GM12878 (cell line): Measurements from ENCODE around the gene FOXK2. TPM values are rescaled to one million over a fixed set of nuclear protein-coding genes. Genes with fewer than 3 reads are reported as not detected.

Source experiments
- ATAC-seq: fragments of 200-7000 bp; cut with Tn5 transposase; 3 replicates; pipeline ENCODE4 v1.9.1; 2020; ENCODE audit warnings: mild to moderate bottlenecking, moderate library complexity
- BruUV-seq: library from RNA; stranded (reverse); fragments of 400-500 nt; replicated peaks from 2 replicates; lab custom pipeline; 2021; lab: Mats Ljungman, UMichigan
- CTCF ChIA-PET: fragments of 300-600 bp; sonication (Branson Sonifier 250); formaldehyde crosslinking; extraction: SDS; loops from one replicate; lab custom pipeline; 2021; ENCODE audit warnings: inconsistent platforms; lab: Yijun Ruan, JAX
- POLR2A ChIA-PET: fragments of 350-600 bp; formaldehyde crosslinking; extraction: SDS; loops from one replicate; lab custom pipeline; 2021; ENCODE audit warnings: inconsistent platforms; lab: Charles Lee
- RAD21 ChIA-PET: fragments of 300-600 bp; sonication (Branson Sonifier 250); formaldehyde crosslinking; loops from one replicate; lab custom pipeline; 2023; ENCODE audit warnings: antibody characterized with exemption; ENCODE audit not compliant: unreplicated experiment; lab: Charles Lee
- SMC1A ChIA-PET: fragments of 300-600 bp; sonication (Branson Sonifier 250); formaldehyde crosslinking; loops from one replicate; lab custom pipeline; 2023; ENCODE audit not compliant: unreplicated experiment, uncharacterized antibody; lab: Charles Lee
- DNase-seq: peaks from one replicate; pipeline ENCODE4 v3.0.0-alpha.2; 2011; ENCODE audit warnings: low read depth, low spot score
- FAIRE-seq: peaks from 3 replicates; lab custom pipeline; 2011; peaks lifted over from hg19 to GRCh38; lab: Jason Lieb, UNC
- H2AFZ ChIP-seq: 2 replicates; pipeline ENCODE4 v1.6.0; 2011; ENCODE audit warnings: low read depth, low read length, control low read depth; ENCODE audit not compliant: control insufficient read depth
- H3K27ac ChIP-seq: 2 replicates; pipeline ENCODE4 v1.5.1; 2011; ENCODE audit warnings: control low read depth; ENCODE audit not compliant: control insufficient read depth, insufficient read depth
- H3K27me3 ChIP-seq, 2 experiments: replicated peaks in 1 of 2; 2 replicates each; pipeline versions ENCODE4 v1.6.0 to v1.6.1; 2011; ENCODE audit warnings: low read length in 1 of 2; ENCODE audit not compliant: control insufficient read depth in 2 of 2, insufficient read depth in 2 of 2
- H3K36me3 ChIP-seq, 2 experiments: 2 replicates each; pipeline ENCODE4 v1.5.1; 2011; ENCODE audit warnings: low read length in 1 of 2; ENCODE audit not compliant: control insufficient read depth in 2 of 2, insufficient read depth in 2 of 2
- H3K4me1 ChIP-seq: 2 replicates; pipeline ENCODE4 v1.6.1; 2011; ENCODE audit warnings: mild to moderate bottlenecking, low read length, moderate library complexity, mixed read lengths; ENCODE audit not compliant: control insufficient read depth, insufficient read depth
- H3K4me2 ChIP-seq: 2 replicates; pipeline ENCODE4 v1.6.0; 2011; ENCODE audit warnings: control low read depth; ENCODE audit not compliant: control insufficient read depth, insufficient read depth
- H3K4me3 ChIP-seq: fragments of 200-600 bp; sonication (generic); 2 replicates; pipeline ENCODE4 v1.5.1; 2016
- H3K79me2 ChIP-seq: 2 replicates; pipeline ENCODE4 v1.6.0; 2011; ENCODE audit warnings: low read length; ENCODE audit not compliant: control insufficient read depth, insufficient read depth
- H3K9ac ChIP-seq: 2 replicates; pipeline ENCODE4 v1.8.0; 2011; ENCODE audit warnings: low read length, control low read depth, mixed read lengths; ENCODE audit not compliant: control insufficient read depth, insufficient read depth
- H3K9me3 ChIP-seq: replicated peaks from 3 replicates; pipeline ENCODE4 v1.5.1; 2011; ENCODE audit warnings: mild to moderate bottlenecking, low read length; ENCODE audit not compliant: control insufficient read depth, insufficient read depth
- H4K20me1 ChIP-seq: 2 replicates; pipeline ENCODE4 v1.6.0; 2011; ENCODE audit not compliant: control insufficient read depth, insufficient read depth
- BCLAF1 ChIP-seq: fragments of 450-650 bp; IDR thresholded peaks from 2 replicates; pipeline ENCODE4 v1.6.1; 2017; ENCODE audit warnings: antibody characterized with exemption, mild to moderate bottlenecking, moderate library complexity
- CBX5 ChIP-seq: sonication (generic); IDR thresholded peaks from 2 replicates; pipeline ENCODE4 v1.6.1; 2016; ENCODE audit warnings: low read depth, moderate library complexity, mild to moderate bottlenecking, inconsistent platforms
- DPF2 ChIP-seq: fragments of 450-650 bp; IDR thresholded peaks from 2 replicates; pipeline ENCODE4 v1.6.1; 2017; ENCODE audit warnings: mild to moderate bottlenecking
- E2F4 ChIP-seq: IDR thresholded peaks from 2 replicates; pipeline ENCODE4 v1.6.1; 2012; ENCODE audit warnings: low read depth, low read length, improper control_type of control experiment
- MYC ChIP-seq: IDR thresholded peaks from 2 replicates; pipeline ENCODE4 v1.6.1; 2011; ENCODE audit warnings: mild to moderate bottlenecking, low read length, moderate library complexity, inconsistent platforms; ENCODE audit not compliant: insufficient read depth, insufficient replicate concordance, insufficient read length, severe bottlenecking
- NFYB ChIP-seq: IDR thresholded peaks from 2 replicates; pipeline ENCODE4 v1.6.1; 2011; ENCODE audit warnings: low read depth, mild to moderate bottlenecking, low read length, improper control_type of control experiment, moderate library complexity; ENCODE audit not compliant: insufficient read depth
- POLR2AphosphoS5 ChIP-seq: IDR thresholded peaks from 2 replicates; pipeline ENCODE4 v1.6.1; 2011; ENCODE audit warnings: mild to moderate bottlenecking, low read length, inconsistent platforms
- PRDM15 ChIP-seq: fragments of 450-650 bp; formaldehyde crosslinking; IDR thresholded peaks from 2 replicates; pipeline ENCODE4 v1.4.0; 2020; ENCODE audit warnings: mild to moderate bottlenecking, moderate library complexity
- SIX5 ChIP-seq: IDR thresholded peaks from 2 replicates; pipeline ENCODE4 v1.6.1; 2011; ENCODE audit warnings: mild to moderate bottlenecking, low read depth, low read length, moderate library complexity; ENCODE audit not compliant: severe bottlenecking
- USF1 ChIP-seq: IDR thresholded peaks from 2 replicates; pipeline ENCODE4 v1.6.1; 2011; ENCODE audit warnings: borderline replicate concordance, low read depth, mild to moderate bottlenecking, moderate library complexity, mixed read lengths, low read length; ENCODE audit not compliant: insufficient read depth; ENCODE audit errors: extremely low read length
- WGBS: methylation state at CpG from one replicate; pipeline ENCODE4 v1.1.6; 2016; ENCODE audit warnings: low lambda C conversion rate; ENCODE audit not compliant: insufficient replicate concordance, insufficient coverage; ENCODE audit errors: missing lambda C conversion rate; 5-methylcytosine and 5-hydroxymethylcytosine counted together
- in situ Hi-C: fragments of 300-500 bp; cut with MboI; formaldehyde crosslinking; loops from 9 replicates; pipeline ENCODE4 v1.14.3; 2018; ENCODE audit warnings: mixed read lengths
- intact Hi-C: fragments of 100-400 bp; cut with micrococcal nuclease; formaldehyde crosslinking; loops from one replicate; pipeline ENCODE4 v1.14.2; 2022; ENCODE audit not compliant: unreplicated experiment
- polyA plus RNA-seq, 11 experiments: library from polyadenylated mRNA; depleted of rRNA in 4 of 11; unstranded in 6 of 11; stranded (reverse) in 5 of 11; fragments of >200 nt; fragmentation: Nextera tagmentation in 4 of 11; fragmentation: Illumina TruSeq in 1 of 11; extraction: Ambion mirVana in 4 of 11; extraction: Trizol in 1 of 11; gene quantifications; 1 replicate in 1 of 11; 2 replicates in 10 of 11; pipeline versions ENCODE4 v1.2.1 to v1.2.3, GENCODE V29; 2011 to 2016; ENCODE audit warnings: inconsistent platforms in 2 of 11, missing spikeins in 2 of 11, low read depth in 1 of 11
- total RNA-seq, 4 experiments: library from RNA; depleted of rRNA in 3 of 4; stranded (reverse); fragments of >200 nt in 3 of 4; fragmentation: Illumina TruSeq in 1 of 4; extraction: Trizol in 1 of 4; gene quantifications; 2 replicates each; pipeline versions ENCODE4 v1.2.1 to v1.2.3, GENCODE V29; 2013 to 2021

Gene FOXK2
- total and polyA plus RNA-seq, 10 of the 15 experiments (the other 5 are each of a cell fraction or from before 2014, with no cell fraction given) = 2.4 to 56.8 (median 34.4) TPM

GRCh38 chr17:82596296-82596695, 76.8 kb downstream of the FOXK2 start:
- H3K9me3 ChIP-seq = no peaks in the 10 kb centered on the region
- no peak overlapping the region for H3K9ac ChIP-seq
- no peaks in the 10 kb centered on the region for H3K27me3 ChIP-seq
- no peak overlapping the region for H2AFZ ChIP-seq
- peaks cover 24% of the 10 kb centered on the region for H3K4me1 ChIP-seq
- FAIRE-seq = no peak
- SMC1A ChIA-PET = no interaction called here
- no peak for ATAC-seq
- H4K20me1 ChIP-seq = no peaks in the 10 kb centered on the region
- no peak overlapping the region for H3K4me3 ChIP-seq
- H3K79me2 ChIP-seq = no peaks in the 10 kb centered on the region; the same call in 1 of the 2 replicates
- in situ Hi-C loops = no loop called here
- DNase-seq = no peak
- H3K36me3 ChIP-seq = peaks cover 14 to 27% of the 10 kb centered on the region in 2 experiments; a peak in 3 of 4 replicates
- intact Hi-C loops = no loop called here
- no TSS peak for BruUV-seq
- RAD21 ChIA-PET = no interaction called here
- POLR2A ChIA-PET = no interaction called here
- 91% methylated on average over 16 of the region's 16 CpGs for WGBS
- no peak overlapping the region for H3K27ac ChIP-seq
- CTCF ChIA-PET = no interaction called here
- TF ChIP-seq SIX5 = no peak
- TF ChIP-seq E2F4 = no peak
- TF ChIP-seq BCLAF1 = no peak
- TF ChIP-seq MYC = no peak
- no peak for TF ChIP-seq NFYB
- TF ChIP-seq PRDM15 (CRISPR knock-in tag) = no peak
- TF ChIP-seq DPF2 = no peak
- TF ChIP-seq POLR2AphosphoS5 = no peak
- TF ChIP-seq USF1 = no peak
- TF ChIP-seq CBX5 = no peak
- no peak overlapping the region for H3K4me2 ChIP-seq
